Activated CD4-positive, alpha-beta T cell treated with anti-CD3 and anti-CD28 coated beads for 36 hours (primary cell): ENCODE measurements around the gene KRT77. TPM values are rescaled to one million over a fixed set of nuclear protein-coding genes. Genes with fewer than 3 reads are reported as not detected.
A peak's percentile ranks its signal among the peaks of the same experiment; 100 is the strongest.

Experiments used
- ATAC-seq: fragments of 200-7000 bp; cut with Tn5 transposase; one replicate; pipeline ENCODE4 v1.10.0; 2021; ENCODE audit warnings: mild to moderate bottlenecking, moderate library complexity
- CTCF ChIA-PET: fragments of 350-600 bp; sonication (Branson Sonifier 250); formaldehyde crosslinking; loops from one replicate; lab custom pipeline; 2021; ENCODE audit warnings: antibody characterized with exemption; lab: Charles Lee
- POLR2A ChIA-PET: fragments of 350-600 bp; sonication (Branson Sonifier 250); formaldehyde crosslinking; loops from one replicate; lab custom pipeline; 2021; ENCODE audit warnings: antibody characterized with exemption, inconsistent platforms; lab: Charles Lee
- DNase-seq: peaks from one replicate; pipeline ENCODE4 v3.0.0-alpha.2; 2020
- H3K27ac Mint-ChIP-seq: one replicate; pipeline ENCODE4 v1.8.0; 2021; ENCODE audit warnings: mixed read lengths
- H3K27me3 Mint-ChIP-seq: one replicate; pipeline ENCODE4 v1.8.0; 2021; ENCODE audit warnings: mixed read lengths
- H3K36me3 Mint-ChIP-seq: one replicate; pipeline ENCODE4 v1.8.0; 2021; ENCODE audit warnings: low read depth, mixed read lengths
- H3K4me1 Mint-ChIP-seq: one replicate; pipeline ENCODE4 v1.8.0; 2021; ENCODE audit warnings: mixed read lengths
- H3K4me3 Mint-ChIP-seq: one replicate; pipeline ENCODE4 v1.8.0; 2021; ENCODE audit warnings: mild to moderate bottlenecking, moderate library complexity, mixed read lengths
- H3K9me3 Mint-ChIP-seq: one replicate; pipeline ENCODE4 v1.8.0; 2021; ENCODE audit warnings: low read depth, mixed read lengths
- intact Hi-C, 2 experiments: fragments of 100-400 bp; cut with DNase I in 1 of 2; cut with micrococcal nuclease in 1 of 2; formaldehyde crosslinking; loops; one replicate each; pipeline versions ENCODE4 v1.14.2 to v1.15.1; 2022 to 2024; cut with DNase I, micrococcal nuclease
- total RNA-seq, 2 experiments: library from RNA; stranded (reverse); gene quantifications; one replicate each; pipeline ENCODE4 v1.2.3, GENCODE V29; 2021

Gene KRT77
- total RNA-seq, 2 experiments from 2014 or later = not detected

DNA sequence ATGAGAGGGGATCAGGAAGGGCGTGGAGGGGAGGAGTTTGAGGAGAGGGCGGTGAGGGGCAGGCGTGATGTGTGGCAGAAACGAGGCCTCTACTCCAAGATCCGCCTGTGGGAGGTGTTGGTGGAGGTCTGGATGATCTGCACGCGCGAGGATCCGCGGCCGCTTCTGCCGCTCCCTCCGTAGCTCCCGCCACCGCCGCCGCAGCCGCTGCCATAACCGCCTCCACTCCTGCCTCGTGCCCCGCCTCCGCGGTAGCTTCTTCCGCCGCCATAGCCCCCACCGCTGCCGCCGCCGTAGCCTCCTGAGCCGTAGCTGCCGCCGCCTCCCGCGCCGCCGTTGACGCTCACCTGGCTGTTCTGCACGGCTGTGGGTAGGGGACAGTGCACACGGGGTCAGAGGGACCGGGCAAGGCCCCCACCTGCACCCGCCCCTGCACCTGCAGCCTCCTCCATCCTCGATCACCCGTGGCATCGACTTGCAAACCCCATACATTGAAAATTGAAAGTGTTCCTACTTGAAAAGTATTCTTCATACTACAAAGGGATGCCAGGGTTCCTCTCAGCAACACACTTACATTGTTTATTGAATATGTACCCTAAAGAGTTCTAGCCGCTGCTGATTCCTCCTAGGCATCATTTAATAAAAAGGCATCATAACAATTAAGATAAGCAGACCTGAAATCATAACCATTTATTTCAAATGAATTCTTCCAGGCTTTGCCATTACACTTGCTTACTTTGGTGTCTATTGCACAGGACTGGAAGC lies 12.1 kb downstream of the KRT77 start:
- intact Hi-C loops = no loop called here
- peak; percentile 73 for DNase-seq
- H3K4me1 Mint-ChIP-seq = peaks cover 44% of the 10 kb centered on the region
- peak overlapping the region; percentile 65 for H3K4me3 Mint-ChIP-seq
- no peaks in the 10 kb centered on the region for H3K36me3 Mint-ChIP-seq
- ChIA-PET POLR2A (interaction anchor here (0.7 kb wide), 1 partner anchor 16 kb away, joined by 4 read pairs; no protein-coding TSS in a partner anchor), CTCF (interaction anchor here (0.7 to 1.4 kb wide), 2 partner anchors 19 to 179 kb away, joined by 3 to 7 read pairs; no protein-coding TSS in a partner anchor)
- peak; percentile 57 for ATAC-seq
- no peaks in the 10 kb centered on the region for H3K9me3 Mint-ChIP-seq
- H3K27ac Mint-ChIP-seq = peak overlapping the region; percentile 45
- H3K27me3 Mint-ChIP-seq = no peaks in the 10 kb centered on the region

DNA sequence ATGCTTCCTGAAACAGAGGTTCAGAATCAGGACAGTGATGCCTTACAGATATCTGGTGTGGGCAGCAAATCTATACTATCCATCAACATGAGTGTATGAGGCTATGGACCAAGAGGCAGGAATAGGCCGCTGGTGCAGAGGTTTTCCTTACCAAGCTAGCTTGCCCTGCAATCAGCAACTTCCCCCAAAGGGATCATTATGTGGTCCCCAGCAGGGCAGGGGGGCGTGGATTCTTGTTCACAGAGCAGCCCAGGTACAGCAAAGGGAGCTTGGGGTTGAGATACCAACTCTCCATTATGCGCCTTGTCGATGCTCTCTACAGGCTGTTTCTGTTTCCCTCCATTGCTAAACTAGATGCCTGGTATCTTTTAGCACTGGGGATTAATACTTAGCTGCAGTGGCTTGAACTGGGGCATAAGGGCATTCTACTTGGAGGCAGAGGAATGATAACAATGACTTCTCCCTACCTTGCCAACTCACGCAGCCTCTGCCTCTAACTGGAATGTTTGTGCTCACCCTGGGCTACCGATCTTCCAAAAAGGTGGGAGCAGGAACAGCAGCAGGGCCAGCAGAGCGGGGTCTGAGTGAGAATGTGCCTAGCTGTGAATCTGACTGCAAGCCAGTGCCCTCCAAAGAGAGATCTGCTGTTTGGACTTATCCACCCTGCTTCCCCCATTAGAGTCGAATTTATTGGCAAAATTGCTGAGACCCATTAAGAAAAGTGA lies 12.8 kb downstream of the KRT77 start:
- peak overlapping the region; percentile 65 for H3K4me3 Mint-ChIP-seq
- no peak overlapping the region for H3K27ac Mint-ChIP-seq
- H3K4me1 Mint-ChIP-seq = peaks cover 44% of the 10 kb centered on the region
- intact Hi-C loops = no loop called here
- ATAC-seq (peak; percentile 17), DNase-seq (no peak)
- ChIA-PET CTCF (interaction anchor here (1.4 kb wide), 1 partner anchor 180 kb away, joined by 7 read pairs; no protein-coding TSS in a partner anchor), POLR2A (interaction anchor here (0.7 kb wide), 1 partner anchor 17 kb away, joined by 4 read pairs; no protein-coding TSS in a partner anchor)
- H3K27me3 Mint-ChIP-seq = no peaks in the 10 kb centered on the region
- H3K9me3 Mint-ChIP-seq = no peaks in the 10 kb centered on the region
- no peaks in the 10 kb centered on the region for H3K36me3 Mint-ChIP-seq

DNA sequence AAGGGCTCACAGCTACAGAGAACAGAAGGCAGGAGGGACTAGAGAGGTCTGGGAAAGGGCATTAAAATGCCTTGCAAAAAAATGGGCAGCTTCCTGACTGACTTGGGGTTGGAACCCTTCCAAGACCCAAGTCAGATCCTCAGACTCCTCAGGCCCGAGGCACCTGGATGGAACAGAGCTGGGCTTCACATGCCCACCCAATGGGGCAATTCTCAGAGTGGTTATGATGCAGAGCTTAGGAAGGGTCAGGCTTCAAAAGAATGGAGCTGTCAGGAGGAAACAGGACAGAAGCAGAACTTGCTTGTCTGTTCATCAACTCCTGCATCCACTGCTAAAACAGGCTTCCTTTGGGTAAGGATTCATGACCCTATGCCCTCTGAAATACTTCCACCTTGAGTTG lies 13.4 kb downstream of the KRT77 start:
- Mint-ChIP-seq H3K9me3 (no peaks in the 10 kb centered on the region), H3K4me1 (peaks cover 44% of the 10 kb centered on the region), H3K27ac (no peak overlapping the region), H3K4me3 (no peak overlapping the region), H3K27me3 (no peaks in the 10 kb centered on the region), H3K36me3 (no peaks in the 10 kb centered on the region)
- intact Hi-C loops = loop anchor here in 1 of 2 experiments (5.0 kb wide), 1 partner anchor 182 kb away; no protein-coding TSS in a partner anchor
- ChIA-PET POLR2A (no interaction called here), CTCF (interaction anchor here (1.4 kb wide), 1 partner anchor 181 kb away, joined by 7 read pairs; no protein-coding TSS in a partner anchor)
- DNase-seq (no peak), ATAC-seq (no peak)

DNA sequence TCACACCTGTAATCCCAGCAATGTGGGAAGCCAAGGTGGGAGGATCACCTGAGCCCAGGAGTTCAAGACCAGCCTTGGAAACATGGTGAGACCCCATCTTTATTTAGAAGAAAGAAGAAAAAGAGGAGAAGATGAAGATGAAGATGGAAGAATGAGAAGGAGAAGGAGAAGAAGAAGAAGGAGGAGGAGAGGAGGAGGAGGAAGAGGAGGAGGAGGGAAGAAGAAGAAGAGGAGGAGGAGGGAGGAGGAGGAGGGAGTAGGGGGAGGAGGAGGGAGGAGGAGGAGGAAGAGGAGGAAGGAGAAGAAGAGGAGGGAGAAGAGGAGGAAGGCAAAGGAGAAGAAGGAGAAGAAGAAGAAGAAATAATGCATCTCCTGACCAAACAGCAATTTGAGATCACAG lies 14.1 kb downstream of the KRT77 start:
- H3K4me3 Mint-ChIP-seq = no peak overlapping the region
- ATAC-seq (no peak), DNase-seq (no peak)
- no peaks in the 10 kb centered on the region for H3K36me3 Mint-ChIP-seq
- H3K4me1 Mint-ChIP-seq = peaks cover 44% of the 10 kb centered on the region
- intact Hi-C loops = loop anchor here in 1 of 2 experiments (5.0 kb wide), 1 partner anchor 183 kb away; no protein-coding TSS in a partner anchor
- POLR2A ChIA-PET = no interaction called here
- H3K9me3 Mint-ChIP-seq = no peaks in the 10 kb centered on the region
- no peaks in the 10 kb centered on the region for H3K27me3 Mint-ChIP-seq
- no peak overlapping the region for H3K27ac Mint-ChIP-seq
- CTCF ChIA-PET = no interaction called here

DNA sequence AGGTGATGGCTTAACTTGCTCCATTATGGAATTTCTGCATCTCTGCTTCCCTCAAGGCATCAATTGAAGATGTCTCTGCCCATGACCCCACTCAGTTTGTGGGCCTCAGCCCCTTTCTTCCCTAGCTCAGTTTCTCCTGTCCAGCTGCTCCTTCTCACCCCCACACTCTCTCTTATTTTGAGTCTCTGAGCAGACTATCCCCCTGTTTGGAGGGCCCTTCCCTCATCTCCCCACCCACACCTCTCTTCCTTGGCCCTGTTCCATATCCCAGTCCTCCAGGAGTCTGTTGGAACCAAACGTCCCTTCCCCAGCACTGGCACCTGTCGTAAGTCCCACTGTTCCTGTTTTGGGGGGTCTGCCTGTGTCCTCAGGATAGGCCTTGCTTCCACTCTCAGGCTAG lies 14.8 kb downstream of the KRT77 start:
- Mint-ChIP-seq H3K4me3 (no peak overlapping the region), H3K36me3 (no peaks in the 10 kb centered on the region), H3K27me3 (no peaks in the 10 kb centered on the region), H3K9me3 (no peaks in the 10 kb centered on the region), H3K27ac (no peak overlapping the region), H3K4me1 (peaks cover 44% of the 10 kb centered on the region)
- no peak for DNase-seq
- no peak for ATAC-seq
- POLR2A ChIA-PET = no interaction called here
- intact Hi-C loops = loop anchor here in 1 of 2 experiments (5.0 kb wide), 1 partner anchor 184 kb away; no protein-coding TSS in a partner anchor
- CTCF ChIA-PET = no interaction called here

DNA sequence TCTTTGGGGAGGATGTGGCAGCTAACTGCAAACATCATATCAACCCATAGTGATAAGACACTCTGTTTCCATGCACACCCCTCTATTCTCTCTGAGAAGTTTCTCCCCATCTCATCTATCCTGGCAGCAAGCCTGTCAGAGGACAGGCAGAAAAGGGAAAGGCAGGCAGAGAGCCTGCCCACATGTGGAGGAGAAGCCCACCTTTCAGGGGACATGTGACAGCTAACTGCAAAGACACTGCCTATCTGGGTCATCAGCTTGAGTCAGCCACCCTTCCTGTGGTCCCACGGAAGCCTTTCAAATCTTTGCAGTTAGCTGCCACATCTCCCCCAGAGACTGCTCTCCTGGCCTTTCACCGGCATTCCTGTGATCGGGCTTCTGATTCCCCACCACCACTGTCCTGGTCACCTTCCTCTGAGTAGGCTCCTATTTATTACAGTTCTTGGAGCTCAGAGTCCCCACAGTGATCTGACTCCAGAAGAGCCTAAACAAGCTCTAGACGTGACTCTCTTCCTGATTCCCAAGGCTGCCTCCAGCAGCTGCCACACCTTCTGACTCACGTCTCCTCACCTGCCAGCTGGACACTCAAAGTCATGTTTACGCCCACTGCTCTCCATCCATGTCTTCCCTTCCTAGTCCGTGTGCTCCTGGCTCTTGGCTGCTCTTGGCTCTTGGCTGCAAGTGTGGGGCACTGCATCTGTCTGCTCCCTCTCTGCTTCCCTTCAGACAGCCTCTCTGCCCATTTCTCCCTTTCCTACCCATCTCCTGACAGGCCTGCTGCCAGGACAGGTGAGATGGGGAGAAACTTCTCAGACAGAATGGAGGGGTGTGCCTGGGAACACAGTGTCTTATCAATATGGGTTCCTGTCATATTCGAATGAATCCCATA lies 15.6 kb downstream of the KRT77 start:
- Mint-ChIP-seq H3K36me3 (no peaks in the 10 kb centered on the region), H3K4me3 (no peak overlapping the region), H3K9me3 (no peaks in the 10 kb centered on the region), H3K27ac (no peak overlapping the region), H3K27me3 (no peaks in the 10 kb centered on the region), H3K4me1 (peaks cover 43% of the 10 kb centered on the region)
- POLR2A ChIA-PET = no interaction called here
- intact Hi-C loops = loop anchor here in 1 of 2 experiments (5.0 kb wide), 1 partner anchor 185 kb away; no protein-coding TSS in a partner anchor
- CTCF ChIA-PET = interaction anchor here (0.6 to 0.7 kb wide), 3 partner anchors 25 to 477 kb away, joined by 3 read pairs; no protein-coding TSS in a partner anchor
- no peak for ATAC-seq
- DNase-seq = no peak

DNA sequence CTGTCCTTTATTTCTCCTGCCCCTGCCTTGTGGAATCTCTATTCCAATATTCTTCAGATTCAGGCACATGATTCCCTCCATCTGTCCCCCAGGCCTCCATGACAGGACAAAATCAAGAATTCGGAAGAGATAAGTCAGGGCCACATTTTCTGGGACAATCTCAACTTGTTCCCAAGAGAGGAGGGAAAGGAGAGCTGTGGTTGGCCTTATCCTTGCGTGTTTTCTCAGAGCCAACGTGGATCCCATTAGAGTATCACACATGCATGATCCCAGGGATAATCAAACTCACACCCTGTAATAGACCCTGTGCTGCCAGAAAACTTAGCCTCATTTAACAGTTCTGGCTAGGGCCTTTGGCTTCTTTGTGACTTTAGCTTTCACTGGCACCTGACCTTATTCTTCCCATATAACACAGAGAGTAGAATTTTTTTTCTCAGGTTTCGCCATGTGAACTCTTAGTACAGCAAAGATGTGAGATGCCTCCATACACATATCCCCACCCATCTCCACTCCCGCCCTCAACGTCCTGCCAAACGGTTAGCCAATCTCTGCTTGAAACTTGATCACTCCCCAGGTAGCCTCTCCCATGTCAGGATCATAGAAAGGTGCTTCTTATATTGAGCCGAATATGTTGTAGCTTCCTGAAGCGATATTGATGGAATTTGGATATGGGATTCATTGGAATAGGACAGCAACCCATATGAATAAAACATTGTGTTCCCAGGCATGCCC lies 16.4 kb downstream of the KRT77 start:
- DNase-seq = no peak
- POLR2A ChIA-PET = no interaction called here
- Mint-ChIP-seq H3K36me3 (no peaks in the 10 kb centered on the region), H3K4me1 (peaks cover 45% of the 10 kb centered on the region), H3K27ac (no peak overlapping the region), H3K9me3 (no peaks in the 10 kb centered on the region), H3K4me3 (no peak overlapping the region), H3K27me3 (no peaks in the 10 kb centered on the region)
- CTCF ChIA-PET = interaction anchor here (0.6 kb wide), 1 partner anchor 26 kb away, joined by 3 read pairs; no protein-coding TSS in a partner anchor
- no peak for ATAC-seq
- intact Hi-C loops = loop anchor here in 1 of 2 experiments (5.0 kb wide), 1 partner anchor 185 kb away; no protein-coding TSS in a partner anchor

DNA sequence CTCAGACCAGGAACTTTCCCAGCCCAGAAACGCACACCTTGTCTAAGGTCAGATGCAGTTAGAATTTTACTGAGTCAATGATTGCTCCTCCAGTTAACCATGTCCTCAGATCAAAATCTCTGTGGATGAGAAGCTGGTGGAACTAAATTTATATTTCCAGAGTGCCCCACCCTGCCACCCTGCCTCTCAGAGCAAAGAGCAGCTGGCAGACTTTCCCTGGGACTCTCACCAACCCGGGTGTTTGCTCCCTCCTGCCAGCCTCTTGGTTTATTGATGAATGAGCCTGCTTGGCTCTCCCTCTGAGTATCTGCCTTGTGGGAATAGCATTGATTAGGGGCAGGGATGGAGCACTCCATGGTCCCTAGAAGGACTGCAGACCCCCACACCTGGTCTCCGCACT lies 17.3 kb downstream of the KRT77 start:
- ChIA-PET CTCF (interaction anchor here (0.9 to 1.2 kb wide), 2 partner anchors 9 to 13 kb away, joined by 4 to 5 read pairs; no protein-coding TSS in a partner anchor), POLR2A (no interaction called here)
- ATAC-seq (no peak), DNase-seq (no peak)
- Mint-ChIP-seq H3K36me3 (no peaks in the 10 kb centered on the region), H3K9me3 (no peaks in the 10 kb centered on the region), H3K4me1 (peaks cover 45% of the 10 kb centered on the region), H3K27ac (no peak overlapping the region), H3K27me3 (no peaks in the 10 kb centered on the region), H3K4me3 (no peak overlapping the region)
- intact Hi-C loops = loop anchor here in 1 of 2 experiments (5.0 kb wide), 1 partner anchor 186 kb away; no protein-coding TSS in a partner anchor

DNA sequence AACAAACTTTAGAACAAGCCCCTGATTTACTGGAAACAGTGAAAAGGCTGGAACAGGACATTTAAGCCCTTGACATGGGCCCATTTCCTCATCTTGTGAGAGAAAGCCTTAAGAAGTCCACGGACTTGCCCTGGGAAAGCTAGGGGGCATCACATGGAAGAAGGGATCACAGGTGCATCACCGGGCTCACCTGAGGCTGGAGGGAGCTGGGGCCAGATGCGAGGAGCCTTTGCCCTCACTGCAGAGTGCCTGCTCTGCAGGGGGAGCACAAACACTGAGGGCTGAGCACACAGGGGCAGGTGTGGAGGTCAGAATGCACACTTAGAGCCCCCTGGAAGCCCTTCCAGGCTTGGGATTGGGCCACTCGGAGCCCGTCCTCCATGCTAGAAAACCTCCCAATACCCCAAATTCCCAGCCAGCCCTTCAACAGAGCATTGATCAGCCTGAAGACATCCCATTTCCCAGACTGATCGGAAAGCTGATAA lies 17.9 kb downstream of the KRT77 start:
- Mint-ChIP-seq H3K27ac (no peak overlapping the region), H3K36me3 (no peaks in the 10 kb centered on the region), H3K9me3 (no peaks in the 10 kb centered on the region), H3K4me1 (peaks cover 46% of the 10 kb centered on the region), H3K27me3 (no peaks in the 10 kb centered on the region), H3K4me3 (no peak overlapping the region)
- CTCF ChIA-PET = interaction anchor here (0.6 to 1.2 kb wide), 3 partner anchors 9 to 358 kb away, joined by 3 to 5 read pairs (median 4); no protein-coding TSS in a partner anchor
- ATAC-seq (no peak), DNase-seq (no peak)
- intact Hi-C loops = loop anchor here in 1 of 2 experiments (5.0 kb wide), 1 partner anchor 187 kb away; no protein-coding TSS in a partner anchor
- POLR2A ChIA-PET = no interaction called here

DNA sequence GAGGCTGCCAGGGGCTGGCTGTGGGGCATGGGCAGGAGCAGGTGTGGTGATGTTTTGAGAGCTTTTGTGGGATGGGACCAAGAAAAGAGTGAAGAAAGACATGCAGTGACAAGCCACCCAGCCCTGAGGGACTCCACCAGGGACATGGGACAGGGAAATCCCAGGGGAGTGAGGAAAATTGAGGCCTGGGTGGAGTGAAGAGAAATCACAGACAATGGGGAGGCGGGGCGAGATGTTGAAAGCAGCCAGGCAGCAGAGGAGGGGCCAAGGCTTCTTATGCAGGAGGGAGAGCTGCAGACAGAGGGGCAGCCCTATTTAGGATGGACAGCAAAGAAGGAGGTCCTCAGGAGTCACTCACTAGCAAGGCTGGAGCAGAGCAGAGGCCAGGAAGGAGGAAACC lies 18.9 kb downstream of the KRT77 start:
- Mint-ChIP-seq H3K4me1 (peaks cover 46% of the 10 kb centered on the region), H3K9me3 (no peaks in the 10 kb centered on the region), H3K27ac (no peak overlapping the region), H3K27me3 (no peaks in the 10 kb centered on the region), H3K4me3 (no peak overlapping the region), H3K36me3 (no peaks in the 10 kb centered on the region)
- CTCF ChIA-PET = no interaction called here
- ATAC-seq (no peak), DNase-seq (no peak)
- intact Hi-C loops = no loop called here
- POLR2A ChIA-PET = no interaction called here
